HepG2 (cell line): Measurements from ENCODE around the gene JUND. TPM values are rescaled to one million over a fixed set of nuclear protein-coding genes. Genes with fewer than 3 reads are reported as not detected.

Experiments used
- EED ChIP-seq: sonication (generic); formaldehyde crosslinking; IDR thresholded peaks from 2 replicates; pipeline ENCODE4 v1.5.0; 2020; ENCODE audit warnings: mild to moderate bottlenecking, missing genetic modification reagents
- HDAC6 ChIP-seq: fragments of 200-600 bp; sonication (generic); IDR thresholded peaks from 2 replicates; pipeline ENCODE4 v1.7.0; 2017; ENCODE audit warnings: mild to moderate bottlenecking, antibody characterized with exemption, low read length, low read depth
- HOXA3 ChIP-seq: sonication (generic); formaldehyde crosslinking; IDR thresholded peaks from 2 replicates; pipeline ENCODE4 v1.5.0; 2020; ENCODE audit warnings: missing genetic modification reagents
- ISL2 ChIP-seq: sonication (generic); formaldehyde crosslinking; IDR thresholded peaks from 2 replicates; pipeline ENCODE4 v1.5.0; 2020; ENCODE audit warnings: missing genetic modification reagents
- MIER3 ChIP-seq: IDR thresholded peaks from 2 replicates; pipeline ENCODE4 v1.6.1; 2016; ENCODE audit warnings: missing compliant biosample characterization, borderline replicate concordance
- NR2F2 ChIP-seq: IDR thresholded peaks from 2 replicates; pipeline ENCODE4 v1.6.1; 2012; ENCODE audit warnings: low read depth, inconsistent platforms, borderline replicate concordance
- RARA ChIP-seq: IDR thresholded peaks from 2 replicates; pipeline ENCODE4 v1.6.1; 2016; ENCODE audit warnings: missing genetic modification reagents, missing compliant biosample characterization
- RFX1 ChIP-seq: fragments of 450-650 bp; IDR thresholded peaks from 2 replicates; pipeline ENCODE4 v1.6.1; 2017
- RFXANK ChIP-seq: IDR thresholded peaks from 2 replicates; pipeline ENCODE4 v1.6.1; 2016
- SNAI1 ChIP-seq: sonication (generic); formaldehyde crosslinking; IDR thresholded peaks from 2 replicates; pipeline ENCODE4 v1.5.0; 2020; ENCODE audit warnings: mild to moderate bottlenecking, missing genetic modification reagents, borderline replicate concordance
- SOX5 ChIP-seq: IDR thresholded peaks from 2 replicates; pipeline ENCODE4 v1.6.1; 2016; ENCODE audit warnings: borderline replicate concordance
- SP4 ChIP-seq: sonication (generic); formaldehyde crosslinking; IDR thresholded peaks from 2 replicates; pipeline ENCODE4 v1.8.1; 2023; ENCODE audit warnings: mild to moderate bottlenecking, missing genetic modification reagents
- ZFYVE20 ChIP-seq: sonication (generic); formaldehyde crosslinking; IDR thresholded peaks from 2 replicates; pipeline ENCODE4 v1.8.0; 2023; ENCODE audit warnings: low read depth, mild to moderate bottlenecking, moderate library complexity, missing genetic modification reagents, borderline replicate concordance
- ZMYM2 ChIP-seq: sonication (generic); formaldehyde crosslinking; IDR thresholded peaks from 2 replicates; pipeline ENCODE4 v1.8.0; 2022; ENCODE audit warnings: mild to moderate bottlenecking, missing genetic modification reagents
- ZNF264 ChIP-seq: sonication (generic); formaldehyde crosslinking; IDR thresholded peaks from 2 replicates; pipeline ENCODE4 v1.4.0; 2020; ENCODE audit warnings: missing genetic modification reagents
- ZNF484 ChIP-seq: sonication (generic); formaldehyde crosslinking; IDR thresholded peaks from 2 replicates; pipeline ENCODE4 v1.5.1; 2020; ENCODE audit warnings: mild to moderate bottlenecking, low read depth, missing genetic modification reagents, borderline replicate concordance
- ZNF709 ChIP-seq: sonication (generic); formaldehyde crosslinking; IDR thresholded peaks from 2 replicates; pipeline ENCODE4 v1.5.0; 2020; ENCODE audit warnings: mild to moderate bottlenecking, missing genetic modification reagents
- ZSCAN12 ChIP-seq: sonication (generic); formaldehyde crosslinking; IDR thresholded peaks from 2 replicates; pipeline ENCODE4 v1.9.0; 2021; ENCODE audit warnings: mild to moderate bottlenecking, missing genetic modification reagents
- polyA plus RNA-seq, 8 experiments: library from polyadenylated mRNA; depleted of rRNA in 3 of 8; stranded (reverse) in 7 of 8; unstranded in 1 of 8; fragments of >200 nt; fragmentation: Illumina TruSeq in 4 of 8; extraction: Trizol in 4 of 8; gene quantifications; 2 replicates each; pipeline versions ENCODE4 v1.2.1 to v1.2.3, GENCODE V29; 2011 to 2016; ENCODE audit warnings: low read depth in 4 of 8, missing spikeins in 1 of 8, mixed read lengths in 1 of 8; ENCODE audit not compliant: insufficient read depth in 1 of 8
- total RNA-seq, 5 experiments: library from RNA; depleted of rRNA; stranded (reverse); fragments of >200 nt; fragmentation: Illumina TruSeq; extraction: Trizol; gene quantifications; 2 replicates each; pipeline ENCODE4 v1.2.3, GENCODE V29; 2016; ENCODE audit warnings: low read depth in 1 of 5
- TF ChIP-seq, protein P1 (sequence below): sonication (generic); formaldehyde crosslinking; IDR thresholded peaks from 2 replicates; pipeline ENCODE4 v1.8.1; 2023; ENCODE audit warnings: mild to moderate bottlenecking, missing genetic modification reagents, borderline replicate concordance
- TF ChIP-seq, protein P2 (sequence below): sonication (generic); formaldehyde crosslinking; IDR thresholded peaks from 2 replicates; pipeline ENCODE4 v1.4.0; 2020; ENCODE audit warnings: missing genetic modification reagents
- TF ChIP-seq, protein P3 (sequence below): fragments of 450-650 bp; IDR thresholded peaks from 2 replicates; pipeline ENCODE4 v1.6.1; 2017
- TF ChIP-seq, protein P4 (sequence below): sonication (generic); formaldehyde crosslinking; IDR thresholded peaks from 2 replicates; pipeline ENCODE4 v1.8.1; 2023; ENCODE audit warnings: missing genetic modification reagents, inconsistent platforms, borderline replicate concordance
- TF ChIP-seq, protein P5 (sequence below): sonication (generic); formaldehyde crosslinking; IDR thresholded peaks from 2 replicates; pipeline ENCODE4 v1.5.0; 2020; ENCODE audit warnings: mild to moderate bottlenecking, low read depth, missing genetic modification reagents, borderline replicate concordance
- TF ChIP-seq, protein P6 (sequence below): sonication (generic); formaldehyde crosslinking; IDR thresholded peaks from 2 replicates; pipeline ENCODE4 v1.8.0; 2022; ENCODE audit warnings: mild to moderate bottlenecking, missing genetic modification reagents; ENCODE audit not compliant: insufficient replicate concordance

Gene JUND
- total and polyA plus RNA-seq, 2 of the 13 experiments (the other 11 are each of a cell fraction or from before 2014, with no cell fraction given): 41.2 to 59.8 TPM

DNA sequence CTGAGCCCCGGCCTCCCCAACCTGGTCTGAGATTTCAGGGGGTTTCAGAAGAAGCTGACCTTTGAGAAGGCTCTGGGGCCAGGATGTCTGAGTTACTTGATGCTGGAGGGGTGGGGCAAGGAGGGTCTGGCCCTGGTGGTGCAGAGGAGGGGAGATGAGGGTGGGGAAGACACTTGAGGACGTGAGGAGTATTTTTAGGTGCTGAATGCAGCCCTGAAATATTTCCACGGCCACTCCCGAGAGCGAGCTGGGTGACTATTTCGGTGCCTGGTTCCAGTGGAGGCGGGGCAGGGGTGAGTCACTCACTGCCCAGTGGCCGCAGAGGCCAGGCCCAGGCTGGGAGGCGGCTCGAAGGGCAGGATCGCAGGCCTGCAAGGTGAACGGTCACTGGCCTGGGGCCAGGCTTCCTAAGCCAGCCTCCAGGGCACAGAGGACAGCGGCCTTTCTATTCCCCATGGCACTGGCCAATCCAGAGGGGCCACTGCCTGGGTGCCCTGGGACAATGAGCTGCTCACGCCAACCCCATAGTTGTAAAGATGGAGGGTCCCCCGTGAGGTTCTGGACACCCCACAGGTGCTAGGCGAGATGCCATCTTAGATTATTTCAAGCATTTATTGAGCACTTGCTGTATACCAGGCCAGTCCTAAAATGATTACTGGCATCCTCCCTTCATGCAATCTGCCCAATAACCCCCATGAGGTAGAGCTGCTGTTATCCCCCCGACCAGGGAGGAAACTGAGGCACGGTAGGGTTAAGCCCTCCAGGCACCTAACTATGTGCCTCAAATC lies 19.7 kb upstream of the JUND start (continued):
- TF ChIP-seq ZNF484 (CRISPR knock-in tag) (no peak), ZMYM2 (CRISPR knock-in tag) (peak; percentile 95), RARA (CRISPR knock-in tag) (peak; percentile 39), ISL2 (CRISPR knock-in tag) (no peak; the same call in 1 of the 2 replicates), HOXA3 (CRISPR knock-in tag) (peak; percentile 60), ZFYVE20 (CRISPR knock-in tag) (no peak), SP4 (peak; percentile 60), RFX1 (no peak), RFXANK (CRISPR knock-in tag) (no peak), SNAI1 (CRISPR knock-in tag) (no peak), SOX5 (CRISPR knock-in tag) (no peak), MIER3 (CRISPR knock-in tag) (0 out of 2 replicates have a peak, but pooled peaks have one; percentile 41), ZNF709 (CRISPR knock-in tag) (no peak), NR2F2 (no peak), HDAC6 (no peak), ZSCAN12 (CRISPR knock-in tag) (0 out of 2 replicates have a peak, but pooled peaks have one; percentile 38), ZNF264 (CRISPR knock-in tag) (no peak), EED (CRISPR knock-in tag) (no peak)
- TF ChIP-seq, protein P1, sequence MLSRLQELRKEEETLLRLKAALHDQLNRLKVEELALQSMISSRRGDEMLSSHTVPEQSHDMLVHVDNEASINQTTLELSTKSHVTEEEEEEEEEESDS (CRISPR knock-in tag): no peak
- TF ChIP-seq, protein P2, sequence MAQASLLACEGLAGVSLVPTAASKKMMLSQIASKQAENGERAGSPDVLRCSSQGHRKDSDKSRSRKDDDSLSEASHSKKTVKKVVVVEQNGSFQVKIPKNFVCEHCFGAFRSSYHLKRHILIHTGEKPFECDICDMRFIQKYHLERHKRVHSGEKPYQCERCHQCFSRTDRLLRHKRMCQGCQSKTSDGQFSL (CRISPR knock-in tag): no peak
- TF ChIP-seq, protein P3, sequence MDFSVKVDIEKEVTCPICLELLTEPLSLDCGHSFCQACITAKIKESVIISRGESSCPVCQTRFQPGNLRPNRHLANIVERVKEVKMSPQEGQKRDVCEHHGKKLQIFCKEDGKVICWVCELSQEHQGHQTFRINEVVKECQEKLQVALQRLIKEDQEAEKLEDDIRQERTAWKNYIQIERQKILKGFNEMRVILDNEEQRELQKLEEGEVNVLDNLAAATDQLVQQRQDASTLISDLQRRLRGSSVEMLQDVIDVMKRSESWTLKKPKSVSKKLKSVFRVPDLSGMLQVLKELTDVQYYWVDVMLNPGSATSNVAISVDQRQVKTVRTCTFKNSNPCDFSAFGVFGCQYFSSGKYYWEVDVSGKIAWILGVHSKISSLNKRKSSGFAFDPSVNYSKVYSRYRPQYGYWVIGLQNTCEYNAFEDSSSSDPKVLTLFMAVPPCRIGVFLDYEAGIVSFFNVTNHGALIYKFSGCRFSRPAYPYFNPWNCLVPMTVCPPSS: no peak
- TF ChIP-seq, protein P4, sequence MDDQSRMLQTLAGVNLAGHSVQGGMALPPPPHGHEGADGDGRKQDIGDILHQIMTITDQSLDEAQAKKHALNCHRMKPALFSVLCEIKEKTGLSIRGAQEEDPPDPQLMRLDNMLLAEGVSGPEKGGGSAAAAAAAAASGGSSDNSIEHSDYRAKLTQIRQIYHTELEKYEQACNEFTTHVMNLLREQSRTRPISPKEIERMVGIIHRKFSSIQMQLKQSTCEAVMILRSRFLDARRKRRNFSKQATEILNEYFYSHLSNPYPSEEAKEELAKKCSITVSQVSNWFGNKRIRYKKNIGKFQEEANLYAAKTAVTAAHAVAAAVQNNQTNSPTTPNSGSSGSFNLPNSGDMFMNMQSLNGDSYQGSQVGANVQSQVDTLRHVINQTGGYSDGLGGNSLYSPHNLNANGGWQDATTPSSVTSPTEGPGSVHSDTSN (CRISPR knock-in tag): no peak
- TF ChIP-seq, protein P5, sequence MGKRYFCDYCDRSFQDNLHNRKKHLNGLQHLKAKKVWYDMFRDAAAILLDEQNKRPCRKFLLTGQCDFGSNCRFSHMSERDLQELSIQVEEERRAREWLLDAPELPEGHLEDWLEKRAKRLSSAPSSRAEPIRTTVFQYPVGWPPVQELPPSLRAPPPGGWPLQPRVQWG (CRISPR knock-in tag): no peak
- TF ChIP-seq, protein P6, sequence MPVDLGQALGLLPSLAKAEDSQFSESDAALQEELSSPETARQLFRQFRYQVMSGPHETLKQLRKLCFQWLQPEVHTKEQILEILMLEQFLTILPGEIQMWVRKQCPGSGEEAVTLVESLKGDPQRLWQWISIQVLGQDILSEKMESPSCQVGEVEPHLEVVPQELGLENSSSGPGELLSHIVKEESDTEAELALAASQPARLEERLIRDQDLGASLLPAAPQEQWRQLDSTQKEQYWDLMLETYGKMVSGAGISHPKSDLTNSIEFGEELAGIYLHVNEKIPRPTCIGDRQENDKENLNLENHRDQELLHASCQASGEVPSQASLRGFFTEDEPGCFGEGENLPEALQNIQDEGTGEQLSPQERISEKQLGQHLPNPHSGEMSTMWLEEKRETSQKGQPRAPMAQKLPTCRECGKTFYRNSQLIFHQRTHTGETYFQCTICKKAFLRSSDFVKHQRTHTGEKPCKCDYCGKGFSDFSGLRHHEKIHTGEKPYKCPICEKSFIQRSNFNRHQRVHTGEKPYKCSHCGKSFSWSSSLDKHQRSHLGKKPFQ (CRISPR knock-in tag): no peak
